GM19438 (cell line): ENCODE results near the gene ELMOD3.
"Not testable (repeated sequence)": the region's sequence is repeated elsewhere in the genome, so short reads cannot be mapped to it uniquely, and the experiment has no call there.

Experiments
- ATAC-seq: cut with Tn5 transposase; IDR thresholded peaks from one replicate; pipeline ENCODE4 v1.9.1; 2021; ENCODE audit warnings: low read depth; ENCODE audit not compliant: unreplicated experiment

ELMOD3 gene

DNA sequence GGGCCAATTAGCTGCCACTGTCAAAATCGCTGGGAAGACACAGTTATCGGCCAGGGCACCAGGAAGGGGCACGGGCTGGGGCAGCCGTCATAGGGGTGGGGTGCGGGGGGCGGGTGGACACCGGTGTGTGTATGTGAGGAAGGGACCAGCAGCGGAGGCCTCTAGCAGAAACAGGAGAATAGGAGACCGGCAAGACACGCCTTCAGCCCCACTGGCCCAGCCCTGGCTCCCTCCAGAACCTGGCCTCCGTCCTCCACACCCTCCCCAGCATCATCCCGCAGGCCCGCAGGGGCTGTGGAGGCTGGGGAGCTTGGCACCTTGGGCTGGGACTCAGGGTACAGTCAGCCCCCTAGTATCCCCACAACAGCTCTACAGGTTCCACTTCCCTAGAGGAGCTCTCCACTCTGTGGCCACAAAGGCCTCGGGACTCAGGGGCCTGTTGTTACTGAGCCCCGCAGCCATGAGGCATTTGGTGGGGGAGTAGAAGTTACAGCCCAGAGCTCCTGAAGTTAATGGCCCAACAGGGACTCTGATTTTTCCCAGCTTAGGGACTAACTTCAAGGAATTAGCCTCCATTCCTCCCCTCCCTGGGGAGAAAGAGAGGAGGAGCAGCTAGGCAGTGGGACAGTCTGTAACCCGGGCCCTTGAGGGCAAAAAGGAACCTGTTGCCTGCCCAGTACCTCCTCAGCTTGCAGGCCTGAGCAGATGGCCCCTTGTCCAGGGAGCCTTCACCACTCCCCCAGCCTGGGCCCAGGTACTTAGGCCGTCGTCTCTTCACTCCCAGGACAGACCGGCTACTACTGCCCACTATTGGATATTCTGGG, 83.8 kb downstream of the ELMOD3 start:
- no peak for ATAC-seq

DNA sequence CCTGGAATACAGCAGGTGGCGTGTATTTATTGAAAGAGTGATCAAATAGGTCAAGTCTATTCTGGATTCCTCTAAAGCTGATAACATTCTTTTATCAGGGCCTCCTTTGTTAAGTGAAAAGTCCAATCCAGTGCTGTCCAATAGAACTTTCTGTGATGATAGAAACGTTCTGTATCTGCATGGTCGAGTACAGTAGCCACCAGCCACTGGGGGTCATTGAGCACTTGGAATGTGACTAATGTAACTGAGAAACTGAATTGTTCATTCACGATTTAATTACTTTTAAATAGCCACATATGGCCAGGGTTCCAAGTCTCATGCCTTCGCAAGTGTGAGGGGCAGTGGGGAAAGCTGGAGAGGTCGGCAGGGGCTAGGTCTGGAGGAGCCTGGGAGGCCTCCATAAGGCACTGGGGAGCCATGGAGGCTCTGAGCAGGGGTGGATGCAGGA, 84.5 kb downstream of the ELMOD3 start:
- ATAC-seq: no peak

- not testable (repeated sequence) for ATAC-seq
Measured at GRCh38 chr2:85439569-85439968, 85.0 kb downstream of the ELMOD3 start.

DNA sequence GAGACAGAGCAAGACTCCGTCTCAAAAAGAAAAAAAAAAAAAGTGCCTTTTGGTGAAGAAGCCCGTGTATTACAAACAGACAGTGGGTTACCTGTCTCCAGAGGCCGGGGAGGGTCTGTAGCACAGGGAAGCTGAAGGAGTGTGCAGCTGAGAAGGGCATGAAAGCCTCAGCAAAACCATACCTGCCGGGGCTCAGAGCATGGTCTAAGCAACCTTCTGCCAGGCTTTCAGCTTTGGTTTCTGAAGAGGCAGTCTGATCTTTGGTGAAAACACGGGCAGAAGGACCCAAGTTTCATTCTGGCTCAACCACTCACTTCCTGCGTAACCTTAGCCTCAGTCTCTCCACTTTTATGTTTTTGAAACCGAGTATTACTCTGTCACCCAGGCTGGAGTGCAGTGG, 85.4 kb downstream of the ELMOD3 start:
- no peak for ATAC-seq

DNA sequence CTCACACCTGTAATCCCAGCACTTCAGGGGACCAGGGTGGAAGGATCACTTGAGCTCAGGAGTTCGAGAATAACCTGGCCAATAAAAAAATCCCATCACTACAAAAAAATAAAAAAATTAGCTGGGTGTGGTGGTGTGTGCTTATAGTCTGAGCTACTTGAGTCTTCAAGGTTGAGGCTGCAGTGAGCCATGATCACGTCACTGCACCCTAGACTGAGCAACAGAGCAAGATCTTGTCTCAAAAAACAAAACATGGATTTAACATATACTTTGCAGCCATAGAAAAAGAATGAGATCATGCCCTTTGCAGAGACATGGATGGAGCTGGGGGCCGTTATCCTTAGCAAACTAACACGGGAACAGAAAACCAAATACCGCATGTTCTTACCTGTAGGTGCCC, 86.2 kb downstream of the ELMOD3 start:
- ATAC-seq: no peak
